ENCODE results near the gene ARMC9.

Gene ARMC9

DNA sequence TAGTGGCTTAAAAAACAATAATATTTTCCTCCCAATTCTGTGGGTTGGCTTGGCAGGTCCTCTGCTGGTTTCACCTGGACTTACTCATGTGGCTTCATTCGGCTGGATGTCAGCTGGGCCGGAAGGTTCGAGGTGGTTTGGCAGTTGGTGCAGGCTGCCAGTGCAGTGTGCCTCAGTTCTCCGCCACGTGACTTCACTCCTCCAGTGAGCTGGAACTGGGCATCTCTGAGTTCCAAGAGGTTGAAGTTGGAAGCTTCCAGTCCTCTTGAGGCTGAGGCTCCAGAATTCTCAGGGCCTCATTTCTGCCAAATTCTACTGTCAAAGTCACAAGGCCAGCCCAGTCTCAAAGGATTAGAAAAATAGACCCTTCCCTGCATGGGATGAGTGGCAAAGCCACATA, 113.6 kb downstream of the ARMC9 start:
- no peak for TF ChIP-seq POLR2AphosphoS5 (IDR thresholded peaks at IDR 0.05; ENCODE audit: low read depth, low read length)
- no peak for TF ChIP-seq FOXP2 (optimal IDR thresholded peaks at IDR 0.05; ENCODE audit: borderline replicate concordance, extremely low read depth, extremely low read length, insufficient read depth)
- TF ChIP-seq SIN3A (IDR thresholded peaks at IDR 0.05; ENCODE audit: borderline replicate concordance, insufficient read depth, low read length) = no peak
- TF ChIP-seq TAF1 (IDR thresholded peaks at IDR 0.05; ENCODE audit: borderline replicate concordance, insufficient read depth, low read length) = no peak
- TF ChIP-seq, protein P1, sequence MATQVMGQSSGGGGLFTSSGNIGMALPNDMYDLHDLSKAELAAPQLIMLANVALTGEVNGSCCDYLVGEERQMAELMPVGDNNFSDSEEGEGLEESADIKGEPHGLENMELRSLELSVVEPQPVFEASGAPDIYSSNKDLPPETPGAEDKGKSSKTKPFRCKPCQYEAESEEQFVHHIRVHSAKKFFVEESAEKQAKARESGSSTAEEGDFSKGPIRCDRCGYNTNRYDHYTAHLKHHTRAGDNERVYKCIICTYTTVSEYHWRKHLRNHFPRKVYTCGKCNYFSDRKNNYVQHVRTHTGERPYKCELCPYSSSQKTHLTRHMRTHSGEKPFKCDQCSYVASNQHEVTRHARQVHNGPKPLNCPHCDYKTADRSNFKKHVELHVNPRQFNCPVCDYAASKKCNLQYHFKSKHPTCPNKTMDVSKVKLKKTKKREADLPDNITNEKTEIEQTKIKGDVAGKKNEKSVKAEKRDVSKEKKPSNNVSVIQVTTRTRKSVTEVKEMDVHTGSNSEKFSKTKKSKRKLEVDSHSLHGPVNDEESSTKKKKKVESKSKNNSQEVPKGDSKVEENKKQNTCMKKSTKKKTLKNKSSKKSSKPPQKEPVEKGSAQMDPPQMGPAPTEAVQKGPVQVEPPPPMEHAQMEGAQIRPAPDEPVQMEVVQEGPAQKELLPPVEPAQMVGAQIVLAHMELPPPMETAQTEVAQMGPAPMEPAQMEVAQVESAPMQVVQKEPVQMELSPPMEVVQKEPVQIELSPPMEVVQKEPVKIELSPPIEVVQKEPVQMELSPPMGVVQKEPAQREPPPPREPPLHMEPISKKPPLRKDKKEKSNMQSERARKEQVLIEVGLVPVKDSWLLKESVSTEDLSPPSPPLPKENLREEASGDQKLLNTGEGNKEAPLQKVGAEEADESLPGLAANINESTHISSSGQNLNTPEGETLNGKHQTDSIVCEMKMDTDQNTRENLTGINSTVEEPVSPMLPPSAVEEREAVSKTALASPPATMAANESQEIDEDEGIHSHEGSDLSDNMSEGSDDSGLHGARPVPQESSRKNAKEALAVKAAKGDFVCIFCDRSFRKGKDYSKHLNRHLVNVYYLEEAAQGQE (IDR thresholded peaks at IDR 0.05; ENCODE audit: insufficient read depth in 1 of 2, low read depth in 2 of 2, low read length in 2 of 2) = no peak

DNA sequence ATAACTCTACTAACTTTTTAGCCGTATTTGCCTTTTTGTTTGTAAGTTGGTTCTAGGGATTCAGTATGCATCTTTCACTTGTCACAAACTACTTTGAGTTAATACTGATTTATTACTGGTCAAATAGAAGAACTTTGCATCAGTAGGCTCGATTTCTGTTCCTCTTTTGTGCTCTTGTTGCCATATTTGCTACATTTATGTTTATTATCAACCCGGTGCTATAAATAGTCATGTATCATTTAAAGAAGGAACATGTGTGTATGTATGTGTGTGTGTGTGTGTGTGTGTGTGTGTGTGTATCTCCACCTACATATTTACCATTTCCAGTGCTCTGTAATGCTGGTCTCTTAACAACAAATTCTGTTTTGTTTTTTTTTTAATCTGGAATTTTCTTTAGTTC, 117.5 kb downstream of the ARMC9 start:
- TF ChIP-seq FOXP2 (optimal IDR thresholded peaks at IDR 0.05; ENCODE audit: borderline replicate concordance, extremely low read depth, extremely low read length, insufficient read depth) (no peak), TAF1 (IDR thresholded peaks at IDR 0.05; ENCODE audit: borderline replicate concordance, insufficient read depth, low read length) (no peak), POLR2AphosphoS5 (IDR thresholded peaks at IDR 0.05; ENCODE audit: low read depth, low read length) (no peak), SIN3A (IDR thresholded peaks at IDR 0.05; ENCODE audit: borderline replicate concordance, insufficient read depth, low read length) (no peak)
- TF ChIP-seq, protein P1 (IDR thresholded peaks at IDR 0.05; ENCODE audit: insufficient read depth in 1 of 2, low read depth in 2 of 2, low read length in 2 of 2) = no peak

DNA sequence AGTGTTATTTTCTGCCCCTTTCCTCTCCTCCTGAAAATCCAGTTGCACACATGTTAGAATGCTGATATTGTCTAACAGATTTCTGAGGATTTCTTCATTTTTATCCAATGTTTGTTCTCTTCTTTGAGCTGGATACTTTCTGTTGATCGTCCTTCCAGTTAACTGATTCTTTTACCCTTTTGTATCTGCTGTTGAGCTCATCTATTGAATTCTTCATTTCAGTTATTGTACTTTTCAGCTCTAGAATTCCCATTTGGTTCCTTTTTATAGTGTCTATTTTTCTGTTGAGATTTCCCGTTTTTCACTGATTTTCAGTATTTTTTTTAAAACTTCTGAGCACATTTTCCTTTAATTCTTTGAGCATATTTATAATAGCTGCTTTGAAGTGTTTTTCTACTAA, 119.1 kb downstream of the ARMC9 start:
- TF ChIP-seq SIN3A (IDR thresholded peaks at IDR 0.05; ENCODE audit: borderline replicate concordance, insufficient read depth, low read length) = no peak
- TF ChIP-seq TAF1 (IDR thresholded peaks at IDR 0.05; ENCODE audit: borderline replicate concordance, insufficient read depth, low read length) = no peak
- TF ChIP-seq, protein P1 (IDR thresholded peaks at IDR 0.05; ENCODE audit: insufficient read depth in 1 of 2, low read depth in 2 of 2, low read length in 2 of 2) = no peak
- no peak for TF ChIP-seq FOXP2 (optimal IDR thresholded peaks at IDR 0.05; ENCODE audit: borderline replicate concordance, extremely low read depth, extremely low read length, insufficient read depth)
- TF ChIP-seq POLR2AphosphoS5 (IDR thresholded peaks at IDR 0.05; ENCODE audit: low read depth, low read length) = no peak

DNA sequence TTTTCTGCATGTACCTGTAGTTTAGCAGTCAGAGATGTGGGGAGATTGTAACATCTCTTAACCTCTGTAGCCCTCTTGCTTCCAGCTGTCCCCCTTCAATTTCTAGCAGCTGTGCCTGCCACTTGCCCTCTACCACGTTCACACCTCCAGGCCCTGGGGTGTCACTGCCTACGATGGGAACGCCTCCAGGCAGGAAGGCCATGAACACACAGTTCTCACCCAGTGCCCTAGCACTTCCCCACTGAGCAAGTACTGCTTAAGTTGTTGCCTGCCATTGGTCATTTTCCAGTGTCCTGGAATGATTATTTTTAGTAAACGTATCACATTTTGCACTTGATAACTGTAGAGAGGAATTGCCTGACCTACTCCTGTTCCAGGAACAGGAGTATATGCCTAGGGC, 120.0 kb downstream of the ARMC9 start:
- TF ChIP-seq SIN3A (IDR thresholded peaks at IDR 0.05; ENCODE audit: borderline replicate concordance, insufficient read depth, low read length) (no peak), POLR2AphosphoS5 (IDR thresholded peaks at IDR 0.05; ENCODE audit: low read depth, low read length) (no peak), TAF1 (IDR thresholded peaks at IDR 0.05; ENCODE audit: borderline replicate concordance, insufficient read depth, low read length) (no peak), FOXP2 (optimal IDR thresholded peaks at IDR 0.05; ENCODE audit: borderline replicate concordance, extremely low read depth, extremely low read length, insufficient read depth) (no peak)
- TF ChIP-seq, protein P1 (IDR thresholded peaks at IDR 0.05; ENCODE audit: insufficient read depth in 1 of 2, low read depth in 2 of 2, low read length in 2 of 2) = no peak

DNA sequence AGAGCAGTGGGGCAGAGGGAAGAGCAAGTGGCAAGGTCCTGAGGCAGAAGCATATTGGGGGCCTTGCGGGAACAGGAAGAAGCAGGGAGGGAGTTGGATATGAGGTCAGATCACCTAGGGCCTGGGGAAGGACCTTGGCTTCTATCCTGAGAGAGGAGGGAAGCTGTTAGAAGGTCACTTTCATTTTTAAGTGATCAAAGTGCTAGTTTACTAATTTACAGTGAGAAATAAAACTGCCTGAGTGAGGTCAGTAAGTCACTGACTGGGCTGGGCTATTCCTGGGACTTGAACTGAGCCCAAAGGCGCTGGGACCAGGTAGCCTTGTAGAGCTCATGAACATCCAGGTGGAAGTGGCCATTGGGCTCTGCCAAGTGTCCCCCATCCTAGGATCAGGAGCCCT, 120.5 kb downstream of the ARMC9 start:
- TF ChIP-seq FOXP2 (optimal IDR thresholded peaks at IDR 0.05; ENCODE audit: borderline replicate concordance, extremely low read depth, extremely low read length, insufficient read depth) = no peak
- TF ChIP-seq TAF1 (IDR thresholded peaks at IDR 0.05; ENCODE audit: borderline replicate concordance, insufficient read depth, low read length) = no peak

Measured in PFSK-1 (cell line).